HG02973 (cell line): ENCODE data around the gene DOK7.
"Not testable (repeated sequence)": the region's sequence is repeated elsewhere in the genome, so short reads cannot be mapped to it uniquely, and the experiment has no call there.

Source experiments
- ATAC-seq: cut with Tn5 transposase; IDR thresholded peaks from one replicate; pipeline ENCODE4 v1.9.1; 2021; ENCODE audit warnings: moderate library complexity; ENCODE audit not compliant: unreplicated experiment

Gene DOK7

GRCh38 chr4:3501126-3501824, 38.2 kb downstream of the DOK7 start:
- no peak for ATAC-seq

GRCh38 chr4:3501825-3502425, 38.8 kb downstream of the DOK7 start:
- no peak for ATAC-seq

GRCh38 chr4:3502941-3503936, 40.1 kb downstream of the DOK7 start:
- no peak for ATAC-seq

- no peak for ATAC-seq
Measured at GRCh38 chr4:3505231-3505630, 42.1 kb downstream of the DOK7 start.

- no peak for ATAC-seq
Measured at GRCh38 chr4:3508542-3508941, 45.4 kb downstream of the DOK7 start.

- ATAC-seq: no peak
Measured at GRCh38 chr4:3510481-3510880, 47.4 kb downstream of the DOK7 start.

GRCh38 chr4:3511187-3511586, 48.1 kb downstream of the DOK7 start:
- no peak for ATAC-seq

GRCh38 chr4:3511601-3512000, 48.5 kb downstream of the DOK7 start:
- not testable (repeated sequence) for ATAC-seq

- no peak for ATAC-seq
Measured at GRCh38 chr4:3512279-3512678, 49.2 kb downstream of the DOK7 start.

- ATAC-seq: no peak
Measured at GRCh38 chr4:3512719-3513118, 49.6 kb downstream of the DOK7 start.

- ATAC-seq: no peak
Measured at GRCh38 chr4:3513807-3514206, 50.7 kb downstream of the DOK7 start.

- no peak for ATAC-seq
Measured at GRCh38 chr4:3514221-3514780, 51.2 kb downstream of the DOK7 start.

GRCh38 chr4:3514806-3515501, 51.8 kb downstream of the DOK7 start:
- no peak for ATAC-seq

- no peak for ATAC-seq
Measured at GRCh38 chr4:3515646-3516045, 52.5 kb downstream of the DOK7 start.

GRCh38 chr4:3516061-3516835, 53.1 kb downstream of the DOK7 start:
- ATAC-seq: no peak

GRCh38 chr4:3516836-3517730, 54.0 kb downstream of the DOK7 start:
- no peak for ATAC-seq

- no peak for ATAC-seq
Measured at GRCh38 chr4:3517731-3518510, 54.8 kb downstream of the DOK7 start.

GRCh38 chr4:3518511-3518880, 55.4 kb downstream of the DOK7 start:
- no peak for ATAC-seq
